Activated CD4-positive, alpha-beta memory T cell treated with anti-CD3 and anti-CD28 coated beads for 36 hours (primary cell): ENCODE results near the gene PSMD5. TPM values are rescaled to one million over a fixed set of nuclear protein-coding genes. Genes with fewer than 3 reads are reported as not detected.
"Not testable (repeated sequence)": the region's sequence is repeated elsewhere in the genome, so short reads cannot be mapped to it uniquely, and the experiment has no call there.

Source experiments
- CTCF ChIA-PET: fragments of 350-600 bp; sonication (Branson Sonifier 250); formaldehyde crosslinking; loops from one replicate; lab custom pipeline; 2021; ENCODE audit warnings: antibody characterized with exemption, inconsistent platforms; lab: Charles Lee
- POLR2A ChIA-PET: fragments of 350-600 bp; sonication (Branson Sonifier 250); formaldehyde crosslinking; loops from one replicate; lab custom pipeline; 2021; ENCODE audit warnings: antibody characterized with exemption; lab: Charles Lee
- DNase-seq: peaks from one replicate; pipeline ENCODE4 v3.0.0-alpha.2; 2020
- H3K27ac Mint-ChIP-seq: one replicate; pipeline ENCODE4 v1.8.0; 2021; ENCODE audit warnings: mixed read lengths
- H3K27me3 Mint-ChIP-seq: one replicate; pipeline ENCODE4 v1.8.0; 2021; ENCODE audit warnings: mixed read lengths
- H3K36me3 Mint-ChIP-seq: one replicate; pipeline ENCODE4 v1.8.0; 2021; ENCODE audit warnings: mixed read lengths
- H3K4me1 Mint-ChIP-seq: one replicate; pipeline ENCODE4 v1.8.0; 2021; ENCODE audit warnings: low read depth, mixed read lengths
- H3K4me3 Mint-ChIP-seq: one replicate; pipeline ENCODE4 v1.8.0; 2021; ENCODE audit warnings: mild to moderate bottlenecking, mixed read lengths
- H3K9me3 Mint-ChIP-seq: one replicate; pipeline ENCODE4 v1.8.0; 2021; ENCODE audit warnings: mixed read lengths
- intact Hi-C: fragments of 100-400 bp; cut with micrococcal nuclease; formaldehyde crosslinking; loops from one replicate; pipeline ENCODE4 v1.15.1; 2023
- total RNA-seq, 2 experiments: library from RNA; stranded (reverse); gene quantifications; one replicate each; pipeline ENCODE4 v1.2.3, GENCODE V29; 2021

Gene PSMD5
- total RNA-seq, 2 experiments from 2014 or later: 69.7 to 71.0 TPM

GRCh38 chr9:120837921-120838320 lies 4.8 kb downstream of the PSMD5 start:
- CTCF ChIA-PET: interaction anchor here (0.5 to 1.0 kb wide), 2 partner anchors 9 to 139 kb away, joined by 3 read pairs; no protein-coding TSS in a partner anchor
- Mint-ChIP-seq H3K36me3 (peaks cover 46% of the 10 kb centered on the region), H3K27me3 (no peaks in the 10 kb centered on the region), H3K27ac (no peak overlapping the region), H3K4me1 (peaks cover 52% of the 10 kb centered on the region), H3K9me3 (no peaks in the 10 kb centered on the region), H3K4me3 (no peak overlapping the region)
- POLR2A ChIA-PET: no interaction called here
- intact Hi-C loops: no loop called here
- no peak for DNase-seq

- ChIA-PET CTCF (interaction anchor here (0.6 to 1.4 kb wide), 2 partner anchors 66 to 78 kb away, joined by 3 to 6 read pairs; no protein-coding TSS in a partner anchor), POLR2A (interaction anchor here (0.6 kb wide), 1 partner anchor 33 kb away, joined by 3 read pairs; no protein-coding TSS in a partner anchor)
- Mint-ChIP-seq H3K9me3 (no peaks in the 10 kb centered on the region), H3K4me1 (peaks cover 23% of the 10 kb centered on the region), H3K27ac (no peak overlapping the region), H3K27me3 (no peaks in the 10 kb centered on the region), H3K4me3 (no peak overlapping the region), H3K36me3 (peaks cover 51% of the 10 kb centered on the region)
- no peak for DNase-seq
- intact Hi-C loops: no loop called here
Measured at GRCh38 chr9:120833325-120833724, 9.4 kb downstream of the PSMD5 start.

GRCh38 chr9:120832807-120833206 lies 9.9 kb downstream of the PSMD5 start:
- Mint-ChIP-seq H3K27me3 (no peaks in the 10 kb centered on the region), H3K27ac (no peak overlapping the region), H3K9me3 (no peaks in the 10 kb centered on the region), H3K4me3 (no peak overlapping the region), H3K36me3 (peaks cover 51% of the 10 kb centered on the region), H3K4me1 (peaks cover 18% of the 10 kb centered on the region)
- ChIA-PET CTCF (interaction anchor here (0.6 to 1.4 kb wide), 2 partner anchors 66 to 77 kb away, joined by 3 to 6 read pairs; no protein-coding TSS in a partner anchor), POLR2A (interaction anchor here (0.6 kb wide), 1 partner anchor 34 kb away, joined by 3 read pairs; no protein-coding TSS in a partner anchor)
- intact Hi-C loops: no loop called here
- DNase-seq: no peak

GRCh38 chr9:120830865-120831264 lies 11.9 kb downstream of the PSMD5 start:
- CTCF ChIA-PET: no interaction called here
- Mint-ChIP-seq H3K4me3 (no peak overlapping the region), H3K4me1 (peaks cover 9% of the 10 kb centered on the region), H3K36me3 (peaks cover 50% of the 10 kb centered on the region), H3K27me3 (no peaks in the 10 kb centered on the region), H3K27ac (no peak overlapping the region), H3K9me3 (no peaks in the 10 kb centered on the region)
- POLR2A ChIA-PET: no interaction called here
- no peak for DNase-seq
- intact Hi-C loops: no loop called here

GRCh38 chr9:120830151-120830550 lies 12.6 kb downstream of the PSMD5 start:
- Mint-ChIP-seq H3K36me3 (peaks cover 49% of the 10 kb centered on the region), H3K27ac (no peak overlapping the region), H3K4me3 (no peak overlapping the region), H3K4me1 (peaks cover 7% of the 10 kb centered on the region), H3K9me3 (no peaks in the 10 kb centered on the region), H3K27me3 (no peaks in the 10 kb centered on the region)
- ChIA-PET CTCF (no interaction called here), POLR2A (no interaction called here)
- DNase-seq: no peak
- intact Hi-C loops: no loop called here

- DNase-seq: no peak
- ChIA-PET POLR2A (no interaction called here), CTCF (no interaction called here)
- H3K9me3 Mint-ChIP-seq: no peaks in the 10 kb centered on the region
- no peaks in the 10 kb centered on the region for H3K27me3 Mint-ChIP-seq
- no peak overlapping the region for H3K4me3 Mint-ChIP-seq
- H3K27ac Mint-ChIP-seq: no peak overlapping the region
- intact Hi-C loops: no loop called here
- H3K36me3 Mint-ChIP-seq: peaks cover 50% of the 10 kb centered on the region
- peaks cover 8% of the 10 kb centered on the region for H3K4me1 Mint-ChIP-seq
Measured at GRCh38 chr9:120829650-120830049, 13.1 kb downstream of the PSMD5 start.

- no peak for DNase-seq
- Mint-ChIP-seq H3K9me3 (no peaks in the 10 kb centered on the region), H3K4me3 (no peak overlapping the region), H3K27me3 (no peaks in the 10 kb centered on the region), H3K36me3 (peaks cover 56% of the 10 kb centered on the region), H3K27ac (no peak overlapping the region), H3K4me1 (peaks cover 2% of the 10 kb centered on the region)
- POLR2A ChIA-PET: no interaction called here
- CTCF ChIA-PET: interaction anchor here (1.0 kb wide), 1 partner anchor 65 kb away, joined by 3 read pairs; no protein-coding TSS in a partner anchor
- intact Hi-C loops: no loop called here
Measured at GRCh38 chr9:120820095-120820494, 22.6 kb downstream of the PSMD5 start.

GRCh38 chr9:120818595-120818994 lies 24.1 kb downstream of the PSMD5 start:
- H3K9me3 Mint-ChIP-seq: no peaks in the 10 kb centered on the region
- no peak overlapping the region for H3K4me3 Mint-ChIP-seq
- no peak for DNase-seq
- ChIA-PET CTCF (no interaction called here), POLR2A (no interaction called here)
- H3K27ac Mint-ChIP-seq: no peak overlapping the region
- peaks cover 3% of the 10 kb centered on the region for H3K4me1 Mint-ChIP-seq
- H3K27me3 Mint-ChIP-seq: no peaks in the 10 kb centered on the region
- H3K36me3 Mint-ChIP-seq: peaks cover 49% of the 10 kb centered on the region
- intact Hi-C loops: no loop called here

- intact Hi-C loops: no loop called here
- ChIA-PET POLR2A (no interaction called here), CTCF (no interaction called here)
- no peak overlapping the region for H3K27ac Mint-ChIP-seq
- peaks cover 41% of the 10 kb centered on the region for H3K36me3 Mint-ChIP-seq
- no peak overlapping the region for H3K4me3 Mint-ChIP-seq
- no peak for DNase-seq
- peaks cover 8% of the 10 kb centered on the region for H3K9me3 Mint-ChIP-seq
- H3K4me1 Mint-ChIP-seq: peaks cover 5% of the 10 kb centered on the region
- no peaks in the 10 kb centered on the region for H3K27me3 Mint-ChIP-seq
Measured at GRCh38 chr9:120815075-120815474, 27.6 kb downstream of the PSMD5 start.

GRCh38 chr9:120808931-120809330 lies 33.8 kb downstream of the PSMD5 start:
- POLR2A ChIA-PET: no interaction called here
- Mint-ChIP-seq H3K9me3 (peaks cover 51% of the 10 kb centered on the region), H3K4me1 (peaks cover 5% of the 10 kb centered on the region), H3K4me3 (no peak overlapping the region), H3K27me3 (no peaks in the 10 kb centered on the region), H3K36me3 (peaks cover 42% of the 10 kb centered on the region), H3K27ac (no peak overlapping the region)
- no peak for DNase-seq
- intact Hi-C loops: no loop called here
- CTCF ChIA-PET: no interaction called here

GRCh38 chr9:120807607-120808379 lies 34.9 kb downstream of the PSMD5 start:
- H3K36me3 Mint-ChIP-seq: peaks cover 42% of the 10 kb centered on the region

GRCh38 chr9:120804784-120805363 lies 37.8 kb downstream of the PSMD5 start:
- POLR2A ChIA-PET, CTCF ChIA-PET, H3K27me3 Mint-ChIP-seq, intact Hi-C loops, H3K4me1 Mint-ChIP-seq, H3K4me3 Mint-ChIP-seq, H3K27ac Mint-ChIP-seq, DNase-seq: not testable (repeated sequence)
- Mint-ChIP-seq H3K36me3 (peaks cover 30% of the 10 kb centered on the region), H3K9me3 (peaks cover 44% of the 10 kb centered on the region)

More at GRCh38 chr9:120807607-120808379, 34.9 kb downstream of the PSMD5 start:
- ChIA-PET POLR2A (no interaction called here), CTCF (no interaction called here)
- Mint-ChIP-seq H3K4me3 (no peak overlapping the region), H3K4me1 (no peaks in the 10 kb centered on the region), H3K27ac (no peak overlapping the region), H3K9me3 (peaks cover 51% of the 10 kb centered on the region), H3K27me3 (no peaks in the 10 kb centered on the region)
- intact Hi-C loops: no loop called here
- no peak for DNase-seq
